OCI-LY3 (cell line): ENCODE results near the gene CLEC2A.

Source experiments
- EZH2phosphoT487 ChIP-seq: fragments of 200-600 bp; shearing (Covaris generic); IDR thresholded peaks from 2 replicates; pipeline ENCODE4 v1.6.1; 2018; ENCODE audit warnings: antibody characterized with exemption, mixed run types, low read depth
- TF ChIP-seq, protein P1 (sequence below): fragments of 200-600, 300-600 bp; sonication (generic); IDR thresholded peaks from 2 replicates; pipeline ENCODE4 v1.5.1; 2014; ENCODE audit warnings: antibody characterized with exemption, low read length, low read depth

- TF ChIP-seq, protein P1, sequence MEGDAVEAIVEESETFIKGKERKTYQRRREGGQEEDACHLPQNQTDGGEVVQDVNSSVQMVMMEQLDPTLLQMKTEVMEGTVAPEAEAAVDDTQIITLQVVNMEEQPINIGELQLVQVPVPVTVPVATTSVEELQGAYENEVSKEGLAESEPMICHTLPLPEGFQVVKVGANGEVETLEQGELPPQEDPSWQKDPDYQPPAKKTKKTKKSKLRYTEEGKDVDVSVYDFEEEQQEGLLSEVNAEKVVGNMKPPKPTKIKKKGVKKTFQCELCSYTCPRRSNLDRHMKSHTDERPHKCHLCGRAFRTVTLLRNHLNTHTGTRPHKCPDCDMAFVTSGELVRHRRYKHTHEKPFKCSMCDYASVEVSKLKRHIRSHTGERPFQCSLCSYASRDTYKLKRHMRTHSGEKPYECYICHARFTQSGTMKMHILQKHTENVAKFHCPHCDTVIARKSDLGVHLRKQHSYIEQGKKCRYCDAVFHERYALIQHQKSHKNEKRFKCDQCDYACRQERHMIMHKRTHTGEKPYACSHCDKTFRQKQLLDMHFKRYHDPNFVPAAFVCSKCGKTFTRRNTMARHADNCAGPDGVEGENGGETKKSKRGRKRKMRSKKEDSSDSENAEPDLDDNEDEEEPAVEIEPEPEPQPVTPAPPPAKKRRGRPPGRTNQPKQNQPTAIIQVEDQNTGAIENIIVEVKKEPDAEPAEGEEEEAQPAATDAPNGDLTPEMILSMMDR = no peak
- no peak for TF ChIP-seq EZH2phosphoT487
Observed at GRCh38 chr12:9931245-9931644, 925 bp downstream of the CLEC2A start.
